CD4-positive, alpha-beta memory T cell (primary cell): ENCODE data around the gene ITIH1. TPM values are rescaled to one million over a fixed set of nuclear protein-coding genes. Genes with fewer than 3 reads are reported as not detected.

Experiments
- CTCF ChIA-PET: fragments of 350-600 bp; sonication (Branson Sonifier 250); formaldehyde crosslinking; loops from one replicate; lab custom pipeline; 2021; ENCODE audit warnings: inconsistent platforms; ENCODE audit not compliant: partially characterized antibody; lab: Charles Lee
- POLR2A ChIA-PET: fragments of 350-600 bp; sonication (Branson Sonifier 250); formaldehyde crosslinking; loops from one replicate; lab custom pipeline; 2021; ENCODE audit not compliant: partially characterized antibody; lab: Charles Lee
- DNase-seq, 5 donors: peaks; one replicate each; pipeline versions ENCODE4 v3.0.0 to v3.0.0-alpha.2; 2020 to 2022; ENCODE audit warnings: mixed read lengths in 1 of 5
- H3K27ac ChIP-seq: one replicate; pipeline ENCODE4 v1.7.0; 2013; ENCODE audit warnings: low read depth, low read length
- H3K27me3 ChIP-seq: 2 replicates; pipeline ENCODE4 v1.7.0; 2013; ENCODE audit warnings: mild to moderate bottlenecking, low read length, moderate library complexity; ENCODE audit not compliant: insufficient read depth
- H3K36me3 ChIP-seq: 2 replicates; pipeline ENCODE4 v1.7.0; 2013; ENCODE audit warnings: mild to moderate bottlenecking, low read length, moderate library complexity; ENCODE audit not compliant: insufficient read depth
- H3K4me1 ChIP-seq: 2 replicates; pipeline ENCODE4 v1.7.0; 2013; ENCODE audit warnings: mild to moderate bottlenecking, low read length, moderate library complexity; ENCODE audit not compliant: insufficient read depth
- H3K4me3 ChIP-seq, 2 donors: one replicate each; pipeline ENCODE4 v1.7.0; 2013; ENCODE audit warnings: low read length in 2 of 2, mild to moderate bottlenecking in 1 of 2
- H3K9me3 ChIP-seq, 2 donors: one replicate each; pipeline ENCODE4 v1.7.0; 2013; ENCODE audit warnings: low read length in 2 of 2, control low read depth in 1 of 2; ENCODE audit not compliant: control insufficient read depth in 1 of 2
- H3K27ac Mint-ChIP-seq, 7 donors: one replicate each; pipeline ENCODE4 v1.8.0; 2020 to 2021; ENCODE audit warnings: mixed read lengths in 7 of 7, mild to moderate bottlenecking in 6 of 7, inconsistent platforms in 3 of 7, moderate library complexity in 3 of 7
- H3K27me3 Mint-ChIP-seq, 2 donors: one replicate each; pipeline ENCODE4 v1.8.0; 2020 to 2021; ENCODE audit warnings: mixed read lengths in 2 of 2
- H3K36me3 Mint-ChIP-seq, 2 donors: one replicate each; pipeline ENCODE4 v1.8.0; 2020 to 2021; ENCODE audit warnings: mixed read lengths in 2 of 2, inconsistent platforms in 1 of 2, mild to moderate bottlenecking in 1 of 2
- H3K4me1 Mint-ChIP-seq, 4 donors: one replicate each; pipeline ENCODE4 v1.8.0; 2020 to 2021; ENCODE audit warnings: mixed read lengths in 4 of 4, mild to moderate bottlenecking in 1 of 4
- H3K4me3 Mint-ChIP-seq, 8 donors: one replicate each; pipeline ENCODE4 v1.8.0; 2020 to 2021; ENCODE audit warnings: mixed read lengths in 8 of 8, mild to moderate bottlenecking in 7 of 8, moderate library complexity in 6 of 8, inconsistent platforms in 3 of 8
- H3K9me3 Mint-ChIP-seq, 8 donors: one replicate each; pipeline ENCODE4 v1.8.0; 2020 to 2021; ENCODE audit warnings: mixed read lengths in 8 of 8, mild to moderate bottlenecking in 5 of 8, inconsistent platforms in 3 of 8, moderate library complexity in 1 of 8
- intact Hi-C: fragments of 100-400 bp; cut with micrococcal nuclease; formaldehyde crosslinking; loops from one replicate; pipeline ENCODE4 v1.15.1; 2023
- polyA plus RNA-seq, 2 donors: library from polyadenylated mRNA; unstranded; fragments of 300-500 nt; fragmentation: Illumina TruSeq; gene quantifications; one replicate each; pipeline ENCODE4 v1.2.3, GENCODE V29; 2021
- total RNA-seq, 2 experiments: library from RNA; stranded (reverse); gene quantifications; one replicate each; pipeline ENCODE4 v1.2.3, GENCODE V29; 2021

The ITIH1 gene
- total and polyA plus RNA-seq, 4 experiments from 2014 or later = not detected

GRCh38 chr3:52817221-52817620, 39.8 kb downstream of the ITIH1 start:
- Mint-ChIP-seq H3K9me3 (no peaks in the 10 kb centered on the region), H3K27me3 (no peaks in the 10 kb centered on the region), H3K4me1 (no peaks in the 10 kb centered on the region), H3K27ac (no peak overlapping the region), H3K4me3 (no peak overlapping the region), H3K36me3 (no peaks in the 10 kb centered on the region)
- ChIA-PET POLR2A (no interaction called here), CTCF (no interaction called here)
- no peak for DNase-seq
- no peaks in the 10 kb centered on the region for H3K4me1 ChIP-seq
- no peaks in the 10 kb centered on the region for H3K36me3 ChIP-seq
- H3K27ac ChIP-seq = no peak overlapping the region
- H3K9me3 ChIP-seq = no peaks in the 10 kb centered on the region
- intact Hi-C loops = no loop called here
- H3K27me3 ChIP-seq = no peaks in the 10 kb centered on the region
- no peak overlapping the region for H3K4me3 ChIP-seq

GRCh38 chr3:52817860-52818259, 40.5 kb downstream of the ITIH1 start:
- Mint-ChIP-seq H3K9me3 (no peaks in the 10 kb centered on the region), H3K36me3 (no peaks in the 10 kb centered on the region), H3K27ac (no peak overlapping the region), H3K4me3 (no peak overlapping the region), H3K27me3 (no peaks in the 10 kb centered on the region), H3K4me1 (no peaks in the 10 kb centered on the region)
- H3K4me3 ChIP-seq = no peak overlapping the region
- ChIA-PET POLR2A (no interaction called here), CTCF (no interaction called here)
- DNase-seq = no peak
- no peaks in the 10 kb centered on the region for H3K36me3 ChIP-seq
- H3K27me3 ChIP-seq = no peaks in the 10 kb centered on the region
- H3K9me3 ChIP-seq = no peaks in the 10 kb centered on the region
- H3K4me1 ChIP-seq = no peaks in the 10 kb centered on the region
- no peak overlapping the region for H3K27ac ChIP-seq
- intact Hi-C loops = no loop called here

- Mint-ChIP-seq H3K4me3 (no peak overlapping the region), H3K36me3 (peaks cover 0 to 3% of the 10 kb centered on the region in 2 donors), H3K9me3 (no peaks in the 10 kb centered on the region), H3K27ac (peak overlapping the region in 1 of 7 donors; percentile 76), H3K27me3 (no peaks in the 10 kb centered on the region), H3K4me1 (no peaks in the 10 kb centered on the region)
- Histone ChIP-seq H3K4me1 (no peaks in the 10 kb centered on the region), H3K27me3 (no peaks in the 10 kb centered on the region), H3K9me3 (no peaks in the 10 kb centered on the region), H3K36me3 (no peaks in the 10 kb centered on the region), H3K27ac (no peak overlapping the region), H3K4me3 (no peak overlapping the region)
- ChIA-PET POLR2A (no interaction called here), CTCF (interaction anchor here (1.1 kb wide), 1 partner anchor 10 kb away, joined by 3 read pairs; no protein-coding TSS in a partner anchor)
- intact Hi-C loops = no loop called here
- no peak for DNase-seq
Measured at GRCh38 chr3:52819936-52820335, 42.5 kb downstream of the ITIH1 start.

GRCh38 chr3:52820736-52821135, 43.3 kb downstream of the ITIH1 start:
- no peak overlapping the region for H3K4me3 Mint-ChIP-seq
- ChIA-PET POLR2A (no interaction called here), CTCF (interaction anchor here (1.1 to 1.3 kb wide), 2 partner anchors 11 to 393 kb away, joined by 3 read pairs; no protein-coding TSS in a partner anchor)
- H3K4me3 ChIP-seq = no peak overlapping the region
- H3K9me3 ChIP-seq = no peaks in the 10 kb centered on the region
- H3K27ac Mint-ChIP-seq = peak overlapping the region in 1 of 7 donors; percentile 50
- no peaks in the 10 kb centered on the region for H3K4me1 Mint-ChIP-seq
- no peaks in the 10 kb centered on the region for H3K27me3 Mint-ChIP-seq
- H3K36me3 Mint-ChIP-seq = peaks cover 0 to 4% of the 10 kb centered on the region in 2 donors
- H3K4me1 ChIP-seq = no peaks in the 10 kb centered on the region
- no peaks in the 10 kb centered on the region for H3K27me3 ChIP-seq
- H3K36me3 ChIP-seq = no peaks in the 10 kb centered on the region
- no peaks in the 10 kb centered on the region for H3K9me3 Mint-ChIP-seq
- H3K27ac ChIP-seq = no peak overlapping the region
- peak in 1 of 5 donors; percentile 12 for DNase-seq
- intact Hi-C loops = no loop called here

- no peak overlapping the region for H3K27ac Mint-ChIP-seq
- no peak overlapping the region for H3K27ac ChIP-seq
- POLR2A ChIA-PET = no interaction called here
- no peaks in the 10 kb centered on the region for H3K4me1 ChIP-seq
- H3K9me3 ChIP-seq = no peaks in the 10 kb centered on the region
- DNase-seq = no peak
- H3K9me3 Mint-ChIP-seq = no peaks in the 10 kb centered on the region
- no peak overlapping the region for H3K4me3 ChIP-seq
- H3K27me3 ChIP-seq = no peaks in the 10 kb centered on the region
- peaks cover 0 to 4% of the 10 kb centered on the region in 2 donors for H3K36me3 Mint-ChIP-seq
- no peak overlapping the region for H3K4me3 Mint-ChIP-seq
- CTCF ChIA-PET = no interaction called here
- H3K27me3 Mint-ChIP-seq = no peaks in the 10 kb centered on the region
- H3K4me1 Mint-ChIP-seq = no peaks in the 10 kb centered on the region
- no peaks in the 10 kb centered on the region for H3K36me3 ChIP-seq
- intact Hi-C loops = no loop called here
Measured at GRCh38 chr3:52822363-52822762, 45.0 kb downstream of the ITIH1 start.

- Histone ChIP-seq H3K4me1 (no peaks in the 10 kb centered on the region), H3K36me3 (no peaks in the 10 kb centered on the region), H3K4me3 (no peak overlapping the region), H3K27ac (no peak overlapping the region), H3K9me3 (no peaks in the 10 kb centered on the region), H3K27me3 (no peaks in the 10 kb centered on the region)
- Mint-ChIP-seq H3K36me3 (peaks cover 0 to 4% of the 10 kb centered on the region in 2 donors), H3K27me3 (no peaks in the 10 kb centered on the region), H3K27ac (no peak overlapping the region), H3K4me1 (no peaks in the 10 kb centered on the region), H3K9me3 (no peaks in the 10 kb centered on the region), H3K4me3 (no peak overlapping the region)
- ChIA-PET CTCF (no interaction called here), POLR2A (no interaction called here)
- intact Hi-C loops = no loop called here
- no peak for DNase-seq
Measured at GRCh38 chr3:52824037-52824436, 46.6 kb downstream of the ITIH1 start.

GRCh38 chr3:52827441-52827840, 50.0 kb downstream of the ITIH1 start:
- Mint-ChIP-seq H3K4me3 (no peak overlapping the region), H3K27me3 (no peaks in the 10 kb centered on the region), H3K27ac (no peak overlapping the region), H3K36me3 (peaks cover 0 to 8% of the 10 kb centered on the region in 2 donors), H3K9me3 (no peaks in the 10 kb centered on the region), H3K4me1 (no peaks in the 10 kb centered on the region)
- CTCF ChIA-PET = no interaction called here
- Histone ChIP-seq H3K36me3 (no peaks in the 10 kb centered on the region), H3K9me3 (no peaks in the 10 kb centered on the region), H3K4me3 (no peak overlapping the region), H3K4me1 (no peaks in the 10 kb centered on the region), H3K27ac (no peak overlapping the region), H3K27me3 (no peaks in the 10 kb centered on the region)
- DNase-seq = no peak
- intact Hi-C loops = no loop called here
- POLR2A ChIA-PET = no interaction called here
